Thyroid gland (tissue), 4 donors: Measurements from ENCODE around the gene CACHD1. TPM values are rescaled to one million over a fixed set of nuclear protein-coding genes. Genes with fewer than 3 reads are reported as not detected.

ENCODE experiments used
- DNase-seq, 2 donors: peaks; one replicate each; pipeline ENCODE4 v3.0.0-alpha.2; 2019
- H3K27ac ChIP-seq, 3 donors: fragments of 200-600 bp; sonication (generic); 1 replicate in 2 of 3; 2 replicates in 1 of 3; pipeline ENCODE4 v1.5.1; 2016 to 2019; ENCODE audit warnings: mild to moderate bottlenecking in 1 of 3, moderate library complexity in 1 of 3
- H3K27me3 ChIP-seq: fragments of 200-600 bp; sonication (generic); one replicate; pipeline ENCODE4 v1.5.1; 2019
- H3K36me3 ChIP-seq, 2 donors: fragments of 200-600 bp; sonication (generic); one replicate each; pipeline ENCODE4 v1.5.1; 2016 to 2019
- H3K4me1 ChIP-seq, 2 donors: fragments of 200-600 bp; sonication (generic); one replicate each; pipeline ENCODE4 v1.5.1; 2017 to 2019
- H3K4me3 ChIP-seq, 3 donors: fragments of 200-600 bp; sonication (generic); replicated peaks in 1 of 3; 1 replicate in 2 of 3; 2 replicates in 1 of 3; pipeline ENCODE4 v1.5.1; 2016; ENCODE audit warnings: mild to moderate bottlenecking in 1 of 3
- H3K9me3 ChIP-seq: fragments of 200-600 bp; sonication (generic); one replicate; pipeline ENCODE4 v1.5.1; 2017
- POLR2A ChIP-seq, 2 donors: fragments of 450-650 bp; IDR thresholded peaks; one replicate each; pipeline ENCODE4 v1.6.1; 2017; ENCODE audit warnings: antibody characterized with exemption in 2 of 2, mild to moderate bottlenecking in 2 of 2, moderate library complexity in 1 of 2
- WGBS, 2 donors: methylation state at CpG; one replicate each; pipeline ENCODE4 v1.1.5; 2017; 5-methylcytosine and 5-hydroxymethylcytosine counted together
- intact Hi-C: fragments of 100-400 bp; cut with DNase I; formaldehyde crosslinking; loops from one replicate; pipeline ENCODE4 v1.15.1; 2023
- total RNA-seq, 4 donors: library from RNA; depleted of rRNA; stranded (reverse); fragments of >200 nt; gene quantifications; one replicate each; pipeline ENCODE4 v1.2.3, GENCODE V29; 2016
- TF ChIP-seq, protein P1 (sequence below), 6 experiments: fragments of 200-600 bp in 3 of 6; fragments of 450-650 bp in 3 of 6; sonication (generic) in 3 of 6; IDR thresholded peaks; one replicate each; pipeline ENCODE4 v1.5.1; 2016 to 2019; ENCODE audit warnings: antibody characterized with exemption in 6 of 6, mild to moderate bottlenecking in 2 of 6, inconsistent platforms in 1 of 6, moderate library complexity in 1 of 6

Gene CACHD1
- total RNA-seq, 4 donors from 2014 or later = 12.9 to 25.1 (median 17.0) TPM

DNA sequence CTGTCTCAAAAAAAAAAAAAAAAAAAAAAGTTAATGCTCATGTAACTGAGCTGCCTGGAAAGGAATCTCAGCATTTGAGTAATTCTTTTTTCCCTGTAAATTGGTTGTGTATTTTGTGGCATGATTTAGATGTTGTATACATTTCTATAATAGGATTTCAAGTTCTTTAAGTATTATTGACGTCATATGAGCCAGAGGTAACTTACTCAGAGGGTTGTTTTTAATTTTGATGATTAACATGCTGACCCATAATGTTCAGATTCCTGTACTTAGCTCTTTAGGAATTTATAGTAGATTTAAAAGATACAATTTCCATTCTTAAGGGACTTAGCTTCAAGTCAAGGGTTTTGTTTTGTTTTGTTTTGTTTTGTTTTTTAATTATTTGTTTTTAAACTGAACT, 120.4 kb downstream of the CACHD1 start:
- H3K36me3 ChIP-seq = no peaks in the 10 kb centered on the region
- no peak for TF ChIP-seq POLR2A (IDR thresholded peaks at IDR 0.05)
- TF ChIP-seq, protein P1, sequence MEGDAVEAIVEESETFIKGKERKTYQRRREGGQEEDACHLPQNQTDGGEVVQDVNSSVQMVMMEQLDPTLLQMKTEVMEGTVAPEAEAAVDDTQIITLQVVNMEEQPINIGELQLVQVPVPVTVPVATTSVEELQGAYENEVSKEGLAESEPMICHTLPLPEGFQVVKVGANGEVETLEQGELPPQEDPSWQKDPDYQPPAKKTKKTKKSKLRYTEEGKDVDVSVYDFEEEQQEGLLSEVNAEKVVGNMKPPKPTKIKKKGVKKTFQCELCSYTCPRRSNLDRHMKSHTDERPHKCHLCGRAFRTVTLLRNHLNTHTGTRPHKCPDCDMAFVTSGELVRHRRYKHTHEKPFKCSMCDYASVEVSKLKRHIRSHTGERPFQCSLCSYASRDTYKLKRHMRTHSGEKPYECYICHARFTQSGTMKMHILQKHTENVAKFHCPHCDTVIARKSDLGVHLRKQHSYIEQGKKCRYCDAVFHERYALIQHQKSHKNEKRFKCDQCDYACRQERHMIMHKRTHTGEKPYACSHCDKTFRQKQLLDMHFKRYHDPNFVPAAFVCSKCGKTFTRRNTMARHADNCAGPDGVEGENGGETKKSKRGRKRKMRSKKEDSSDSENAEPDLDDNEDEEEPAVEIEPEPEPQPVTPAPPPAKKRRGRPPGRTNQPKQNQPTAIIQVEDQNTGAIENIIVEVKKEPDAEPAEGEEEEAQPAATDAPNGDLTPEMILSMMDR (IDR thresholded peaks at IDR 0.05) = no peak
- no peak for DNase-seq
- H3K4me1 ChIP-seq = no peaks in the 10 kb centered on the region
- H3K27ac ChIP-seq = no peak overlapping the region
- no peak overlapping the region for H3K4me3 ChIP-seq
- H3K27me3 ChIP-seq = no peaks in the 10 kb centered on the region
- intact Hi-C loops = no loop called here
- no peaks in the 10 kb centered on the region for H3K9me3 ChIP-seq
- WGBS, 2 donors = 92 to 96% methylated on average over 1 of the region's 1 CpG

DNA sequence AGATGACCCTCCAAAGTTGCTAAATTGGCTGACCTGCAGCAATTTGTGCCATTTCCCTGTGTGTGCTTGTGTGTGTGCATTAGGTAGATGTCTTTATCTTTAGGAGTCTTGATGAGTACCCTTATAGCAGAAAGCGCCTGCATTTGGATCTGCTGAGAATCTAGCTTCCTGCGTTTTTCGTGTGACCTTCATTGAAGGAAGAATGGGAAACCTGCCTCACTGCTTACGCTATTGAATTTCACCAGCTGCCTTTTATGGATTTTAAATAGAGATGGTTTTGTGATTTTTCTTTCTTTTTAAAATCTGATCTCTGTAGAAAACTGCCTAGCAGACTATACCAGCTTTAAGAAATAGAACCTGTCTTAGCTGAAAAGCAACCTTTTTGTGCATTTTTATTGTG, 124.5 kb downstream of the CACHD1 start:
- no peak overlapping the region for H3K27ac ChIP-seq
- DNase-seq = no peak
- H3K4me1 ChIP-seq = peaks cover 14 to 19% of the 10 kb centered on the region in 2 donors
- 94% methylated on average over 4 of the region's 4 CpGs for WGBS, 2 donors
- TF ChIP-seq, protein P1 (IDR thresholded peaks at IDR 0.05) = no peak
- TF ChIP-seq POLR2A (IDR thresholded peaks at IDR 0.05) = no peak
- intact Hi-C loops = no loop called here
- H3K36me3 ChIP-seq = no peaks in the 10 kb centered on the region
- no peaks in the 10 kb centered on the region for H3K27me3 ChIP-seq
- no peaks in the 10 kb centered on the region for H3K9me3 ChIP-seq
- no peak overlapping the region for H3K4me3 ChIP-seq

- Histone ChIP-seq H3K27me3 (no peaks in the 10 kb centered on the region), H3K27ac (peak overlapping the region in 1 of 3 donors; percentile 11), H3K4me1 (peaks cover 14 to 19% of the 10 kb centered on the region in 2 donors), H3K9me3 (no peaks in the 10 kb centered on the region), H3K36me3 (no peaks in the 10 kb centered on the region), H3K4me3 (no peak overlapping the region)
- TF ChIP-seq, protein P1 (IDR thresholded peaks at IDR 0.05) = no peak
- no peak for TF ChIP-seq POLR2A (IDR thresholded peaks at IDR 0.05)
- intact Hi-C loops = no loop called here
- no peak for DNase-seq
- WGBS, 2 donors = 71 to 72% methylated on average over 5 of the region's 5 CpGs
Observed at GRCh38 chr1:64595871-64596515, 126.1 kb downstream of the CACHD1 start.

DNA sequence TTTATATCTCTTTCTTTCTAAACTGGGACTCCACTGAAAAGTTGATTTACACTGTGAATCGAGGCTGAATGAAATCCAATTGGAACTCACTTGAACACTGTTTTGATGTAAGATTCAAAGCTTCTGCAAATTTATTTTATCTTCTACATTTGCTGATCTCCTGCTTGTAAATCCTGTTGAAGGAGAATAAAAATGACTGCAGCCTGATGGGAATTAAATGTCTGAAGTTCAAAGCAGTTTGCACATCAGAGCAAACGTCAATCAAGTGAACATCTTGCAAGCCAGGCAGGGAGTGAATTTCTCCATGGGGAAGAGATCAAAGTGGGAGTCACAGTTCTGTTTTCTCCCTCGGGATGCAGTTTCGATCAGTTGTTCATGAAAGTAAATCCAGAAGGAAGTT, 127.2 kb downstream of the CACHD1 start:
- TF ChIP-seq POLR2A (IDR thresholded peaks at IDR 0.05) = no peak
- TF ChIP-seq, protein P1 (IDR thresholded peaks at IDR 0.05) = no peak
- intact Hi-C loops = no loop called here
- H3K27me3 ChIP-seq = no peaks in the 10 kb centered on the region
- no peaks in the 10 kb centered on the region for H3K9me3 ChIP-seq
- H3K4me1 ChIP-seq = peaks cover 14 to 19% of the 10 kb centered on the region in 2 donors
- no peak overlapping the region for H3K27ac ChIP-seq
- H3K36me3 ChIP-seq = no peaks in the 10 kb centered on the region
- H3K4me3 ChIP-seq = no peak overlapping the region
- DNase-seq = no peak
- 78 to 83% methylated on average over 4 of the region's 4 CpGs for WGBS, 2 donors

GRCh38 chr1:64598100-64598571, 128.2 kb downstream of the CACHD1 start:
- Histone ChIP-seq H3K27me3 (no peaks in the 10 kb centered on the region), H3K36me3 (no peaks in the 10 kb centered on the region), H3K9me3 (no peaks in the 10 kb centered on the region), H3K27ac (no peak overlapping the region), H3K4me1 (peaks cover 14 to 19% of the 10 kb centered on the region in 2 donors), H3K4me3 (no peak overlapping the region)
- intact Hi-C loops = no loop called here
- 22 to 45% methylated on average over 8 of the region's 8 CpGs for WGBS, 2 donors
- TF ChIP-seq, protein P1 (IDR thresholded peaks at IDR 0.05) = no peak
- TF ChIP-seq POLR2A (IDR thresholded peaks at IDR 0.05) = no peak
- peak; percentile 15 to 37 for DNase-seq
